Neural progenitor cell (in vitro differentiated cells): ENCODE data around the gene NCR2.
"Not testable (repeated sequence)": the region's sequence is repeated elsewhere in the genome, so short reads cannot be mapped to it uniquely, and the experiment has no call there.

Experiments
- CTCF ChIP-seq: fragments of 200-600 bp; sonication (generic); IDR thresholded peaks from 2 replicates; pipeline ENCODE4 v1.5.1; 2017; ENCODE audit warnings: antibody characterized with exemption, mild to moderate bottlenecking
- EZH2phosphoT487 ChIP-seq: fragments of 200-600 bp; sonication (generic); IDR thresholded peaks from 2 replicates; pipeline ENCODE4 v1.6.1; 2017; ENCODE audit warnings: antibody characterized with exemption

GRCh38 chr6:41297248-41297647, 38.2 kb upstream of the NCR2 start:
- TF ChIP-seq CTCF, EZH2phosphoT487: not testable (repeated sequence)
